Measurements from ENCODE around the gene NMNAT2.

DNA sequence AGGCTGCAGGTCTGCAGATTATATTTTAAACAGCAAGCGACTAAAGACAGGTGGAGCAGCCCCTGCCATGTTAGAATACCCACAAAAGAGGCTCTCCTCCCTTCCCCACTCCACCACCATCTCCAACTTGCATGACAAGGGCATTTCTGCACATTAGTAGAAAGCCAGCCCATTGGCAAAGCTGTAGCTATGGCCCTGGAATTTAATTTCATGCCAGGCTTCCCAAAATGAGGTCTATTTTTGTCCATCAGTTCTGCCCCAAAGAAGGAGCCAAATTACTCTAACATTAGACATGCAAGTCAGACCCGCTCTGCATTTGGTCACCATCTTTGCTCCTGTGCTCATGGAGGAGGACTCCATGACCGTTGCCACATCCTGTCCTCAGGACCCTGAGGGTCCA is 116.9 kb downstream of the NMNAT2 start:
- TF ChIP-seq, protein P1, sequence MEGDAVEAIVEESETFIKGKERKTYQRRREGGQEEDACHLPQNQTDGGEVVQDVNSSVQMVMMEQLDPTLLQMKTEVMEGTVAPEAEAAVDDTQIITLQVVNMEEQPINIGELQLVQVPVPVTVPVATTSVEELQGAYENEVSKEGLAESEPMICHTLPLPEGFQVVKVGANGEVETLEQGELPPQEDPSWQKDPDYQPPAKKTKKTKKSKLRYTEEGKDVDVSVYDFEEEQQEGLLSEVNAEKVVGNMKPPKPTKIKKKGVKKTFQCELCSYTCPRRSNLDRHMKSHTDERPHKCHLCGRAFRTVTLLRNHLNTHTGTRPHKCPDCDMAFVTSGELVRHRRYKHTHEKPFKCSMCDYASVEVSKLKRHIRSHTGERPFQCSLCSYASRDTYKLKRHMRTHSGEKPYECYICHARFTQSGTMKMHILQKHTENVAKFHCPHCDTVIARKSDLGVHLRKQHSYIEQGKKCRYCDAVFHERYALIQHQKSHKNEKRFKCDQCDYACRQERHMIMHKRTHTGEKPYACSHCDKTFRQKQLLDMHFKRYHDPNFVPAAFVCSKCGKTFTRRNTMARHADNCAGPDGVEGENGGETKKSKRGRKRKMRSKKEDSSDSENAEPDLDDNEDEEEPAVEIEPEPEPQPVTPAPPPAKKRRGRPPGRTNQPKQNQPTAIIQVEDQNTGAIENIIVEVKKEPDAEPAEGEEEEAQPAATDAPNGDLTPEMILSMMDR (IDR thresholded peaks at IDR 0.05): no peak
- no peak for TF ChIP-seq SIN3A (IDR thresholded peaks at IDR 0.05; ENCODE audit: borderline replicate concordance, insufficient read depth, low read depth, low read length)
- no peak for TF ChIP-seq POLR2AphosphoS5 (IDR thresholded peaks at IDR 0.05; ENCODE audit: low read depth, low read length)
- TF ChIP-seq, protein P2, sequence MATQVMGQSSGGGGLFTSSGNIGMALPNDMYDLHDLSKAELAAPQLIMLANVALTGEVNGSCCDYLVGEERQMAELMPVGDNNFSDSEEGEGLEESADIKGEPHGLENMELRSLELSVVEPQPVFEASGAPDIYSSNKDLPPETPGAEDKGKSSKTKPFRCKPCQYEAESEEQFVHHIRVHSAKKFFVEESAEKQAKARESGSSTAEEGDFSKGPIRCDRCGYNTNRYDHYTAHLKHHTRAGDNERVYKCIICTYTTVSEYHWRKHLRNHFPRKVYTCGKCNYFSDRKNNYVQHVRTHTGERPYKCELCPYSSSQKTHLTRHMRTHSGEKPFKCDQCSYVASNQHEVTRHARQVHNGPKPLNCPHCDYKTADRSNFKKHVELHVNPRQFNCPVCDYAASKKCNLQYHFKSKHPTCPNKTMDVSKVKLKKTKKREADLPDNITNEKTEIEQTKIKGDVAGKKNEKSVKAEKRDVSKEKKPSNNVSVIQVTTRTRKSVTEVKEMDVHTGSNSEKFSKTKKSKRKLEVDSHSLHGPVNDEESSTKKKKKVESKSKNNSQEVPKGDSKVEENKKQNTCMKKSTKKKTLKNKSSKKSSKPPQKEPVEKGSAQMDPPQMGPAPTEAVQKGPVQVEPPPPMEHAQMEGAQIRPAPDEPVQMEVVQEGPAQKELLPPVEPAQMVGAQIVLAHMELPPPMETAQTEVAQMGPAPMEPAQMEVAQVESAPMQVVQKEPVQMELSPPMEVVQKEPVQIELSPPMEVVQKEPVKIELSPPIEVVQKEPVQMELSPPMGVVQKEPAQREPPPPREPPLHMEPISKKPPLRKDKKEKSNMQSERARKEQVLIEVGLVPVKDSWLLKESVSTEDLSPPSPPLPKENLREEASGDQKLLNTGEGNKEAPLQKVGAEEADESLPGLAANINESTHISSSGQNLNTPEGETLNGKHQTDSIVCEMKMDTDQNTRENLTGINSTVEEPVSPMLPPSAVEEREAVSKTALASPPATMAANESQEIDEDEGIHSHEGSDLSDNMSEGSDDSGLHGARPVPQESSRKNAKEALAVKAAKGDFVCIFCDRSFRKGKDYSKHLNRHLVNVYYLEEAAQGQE (IDR thresholded peaks at IDR 0.05; ENCODE audit: insufficient read depth in 1 of 2, low read depth in 2 of 2, low read length in 1 of 2): no peak
- no peak for TF ChIP-seq TCF7L2 (IDR thresholded peaks at IDR 0.05; ENCODE audit: low read depth, low read length)

Measured in Panc1 (cell line).